Left lung (tissue), 10 donors: ENCODE data around the gene PNLIPRP3. TPM values are rescaled to one million over a fixed set of nuclear protein-coding genes. Genes with fewer than 3 reads are reported as not detected.

Source experiments
- ATAC-seq: fragments of 200-7000 bp; cut with Tn5 transposase; one replicate; pipeline ENCODE4 v1.9.1; 2020; ENCODE audit warnings: moderate library complexity
- DNase-seq, 4 donors: peaks; one replicate each; pipeline ENCODE4 v3.0.0-alpha.2; 2013 to 2020
- H3K27ac ChIP-seq, 2 donors: fragments of 200-600 bp; sonication (generic) in 1 of 2; one replicate each; pipeline versions ENCODE4 v1.5.0 to v1.8.0; 2020 to 2021
- H3K27me3 ChIP-seq, 2 donors: fragments of 200-600 bp; sonication (generic) in 1 of 2; one replicate each; pipeline versions ENCODE4 v1.5.0 to v1.8.0; 2020 to 2021
- H3K36me3 ChIP-seq, 2 donors: fragments of 200-600 bp; sonication (generic) in 1 of 2; one replicate each; pipeline versions ENCODE4 v1.5.0 to v1.8.0; 2020 to 2021
- H3K4me1 ChIP-seq, 2 donors: fragments of 200-600 bp; one replicate each; pipeline ENCODE4 v1.8.0; 2021
- H3K4me3 ChIP-seq, 2 donors: fragments of 200-600 bp; sonication (generic) in 1 of 2; one replicate each; pipeline versions ENCODE4 v1.5.0 to v1.8.0; 2020 to 2021; ENCODE audit warnings: mild to moderate bottlenecking in 1 of 2
- H3K9me3 ChIP-seq, 2 donors: fragments of 200-600 bp; sonication (generic) in 1 of 2; one replicate each; pipeline versions ENCODE4 v1.5.0 to v1.8.0; 2020 to 2021
- intact Hi-C, 2 donors: fragments of 100-400 bp; cut with DNase I; formaldehyde crosslinking; loops; one replicate each; pipeline versions ENCODE4 v1.11.2 to v1.14.2; 2022
- polyA plus RNA-seq, 6 donors: library from polyadenylated mRNA; unstranded; fragments of 120-200 nt; gene quantifications; one replicate each; pipeline ENCODE4 v1.2.1, GENCODE V29; 2013; ENCODE audit not compliant: insufficient read length in 6 of 6
- total RNA-seq, 2 donors: library from RNA; stranded (reverse); fragmentation: NEBNext Ultra II Directional; extraction: Animal tissue kit (Norgen Biotek cat#: 25700); gene quantifications; one replicate each; pipeline ENCODE4 v1.2.1, GENCODE V29; 2021
- TF ChIP-seq, protein P1 (sequence below), 2 donors: fragments of 200-600 bp; sonication (generic) in 1 of 2; IDR thresholded peaks; one replicate each; pipeline versions ENCODE4 v1.5.0 to v1.8.0; 2021; ENCODE audit warnings: antibody characterized with exemption in 2 of 2
- donor health status: DM: no; HTN: yes; CAD: no.
- donor health status: DM: no; HTN: no; CAD: no.

PNLIPRP3 gene
- total and polyA plus RNA-seq, 8 donors = 0.29 to 0.42 TPM; not detected in 6

DNA sequence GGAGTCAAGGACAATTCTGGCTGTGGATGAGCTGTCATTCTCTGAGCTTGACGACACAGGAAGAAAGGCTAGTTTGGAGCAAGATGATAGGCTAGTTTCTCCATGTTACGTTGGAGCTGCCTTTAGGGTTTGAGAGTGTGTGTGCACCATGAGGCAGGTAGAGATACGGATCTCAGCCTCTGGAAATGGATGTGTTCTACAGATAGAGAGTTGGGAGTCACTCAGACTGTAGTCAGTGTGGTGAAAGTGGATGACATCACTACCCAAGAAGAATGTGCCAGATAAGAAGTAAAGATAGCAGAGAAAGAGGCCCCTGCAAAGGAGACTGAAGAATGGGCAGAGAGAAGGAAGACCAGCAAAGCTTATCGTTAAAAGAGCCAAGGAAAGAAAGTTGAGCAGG, 42.4 kb downstream of the PNLIPRP3 start:
- Histone ChIP-seq H3K36me3 (no peaks in the 10 kb centered on the region), H3K9me3 (no peaks in the 10 kb centered on the region), H3K4me3 (no peak overlapping the region), H3K27ac (no peak overlapping the region), H3K27me3 (no peaks in the 10 kb centered on the region), H3K4me1 (no peaks in the 10 kb centered on the region)
- TF ChIP-seq, protein P1, sequence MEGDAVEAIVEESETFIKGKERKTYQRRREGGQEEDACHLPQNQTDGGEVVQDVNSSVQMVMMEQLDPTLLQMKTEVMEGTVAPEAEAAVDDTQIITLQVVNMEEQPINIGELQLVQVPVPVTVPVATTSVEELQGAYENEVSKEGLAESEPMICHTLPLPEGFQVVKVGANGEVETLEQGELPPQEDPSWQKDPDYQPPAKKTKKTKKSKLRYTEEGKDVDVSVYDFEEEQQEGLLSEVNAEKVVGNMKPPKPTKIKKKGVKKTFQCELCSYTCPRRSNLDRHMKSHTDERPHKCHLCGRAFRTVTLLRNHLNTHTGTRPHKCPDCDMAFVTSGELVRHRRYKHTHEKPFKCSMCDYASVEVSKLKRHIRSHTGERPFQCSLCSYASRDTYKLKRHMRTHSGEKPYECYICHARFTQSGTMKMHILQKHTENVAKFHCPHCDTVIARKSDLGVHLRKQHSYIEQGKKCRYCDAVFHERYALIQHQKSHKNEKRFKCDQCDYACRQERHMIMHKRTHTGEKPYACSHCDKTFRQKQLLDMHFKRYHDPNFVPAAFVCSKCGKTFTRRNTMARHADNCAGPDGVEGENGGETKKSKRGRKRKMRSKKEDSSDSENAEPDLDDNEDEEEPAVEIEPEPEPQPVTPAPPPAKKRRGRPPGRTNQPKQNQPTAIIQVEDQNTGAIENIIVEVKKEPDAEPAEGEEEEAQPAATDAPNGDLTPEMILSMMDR (IDR thresholded peaks at IDR 0.05) = no peak
- ATAC-seq (no peak), DNase-seq (no peak)
- intact Hi-C loops = no loop called here

DNA sequence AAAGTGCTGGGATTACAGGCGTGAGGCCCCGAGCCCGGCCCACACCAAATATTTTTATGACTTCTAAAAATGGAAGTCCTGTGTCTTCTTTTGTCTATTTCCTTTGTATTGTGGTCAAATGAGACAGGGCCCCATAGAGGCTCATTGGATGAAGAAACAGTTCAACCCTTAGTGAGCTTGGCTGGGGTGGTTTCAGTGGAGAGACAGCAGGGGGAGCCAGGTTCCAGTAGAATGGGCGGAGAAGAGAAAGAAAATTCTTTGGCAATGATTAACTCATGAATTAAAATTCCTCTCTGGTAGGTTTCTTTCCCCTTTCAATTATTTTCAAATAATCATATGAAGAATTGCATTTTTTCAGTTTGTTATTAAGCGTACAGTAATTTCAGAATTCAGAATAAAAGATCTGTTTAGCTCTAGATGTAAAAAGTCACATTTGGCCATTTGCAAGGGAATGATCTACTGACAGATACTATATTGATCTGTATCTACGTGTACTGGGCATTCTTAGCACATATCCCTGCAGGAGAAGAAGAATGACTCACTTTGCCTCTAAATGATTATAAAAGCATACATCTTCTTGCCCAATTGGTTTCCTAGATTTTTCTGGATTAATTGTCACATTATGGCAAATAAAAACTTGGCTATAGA, 43.2 kb downstream of the PNLIPRP3 start:
- no peak overlapping the region for H3K27ac ChIP-seq
- DNase-seq (no peak), ATAC-seq (no peak)
- H3K4me3 ChIP-seq = no peak overlapping the region
- no peaks in the 10 kb centered on the region for H3K27me3 ChIP-seq
- H3K4me1 ChIP-seq = no peaks in the 10 kb centered on the region
- H3K36me3 ChIP-seq = no peaks in the 10 kb centered on the region
- H3K9me3 ChIP-seq = no peaks in the 10 kb centered on the region
- TF ChIP-seq, protein P1 (IDR thresholded peaks at IDR 0.05) = no peak
- intact Hi-C loops = no loop called here

- Histone ChIP-seq H3K9me3 (no peaks in the 10 kb centered on the region), H3K36me3 (no peaks in the 10 kb centered on the region), H3K27me3 (no peaks in the 10 kb centered on the region), H3K27ac (no peak overlapping the region), H3K4me3 (no peak overlapping the region), H3K4me1 (no peaks in the 10 kb centered on the region)
- DNase-seq (no peak), ATAC-seq (no peak)
- intact Hi-C loops = no loop called here
- TF ChIP-seq, protein P1 (IDR thresholded peaks at IDR 0.05) = no peak
Measured at GRCh38 chr10:116472891-116473290, 45.2 kb downstream of the PNLIPRP3 start.

GRCh38 chr10:116475866-116476265, 48.2 kb downstream of the PNLIPRP3 start:
- Histone ChIP-seq H3K36me3 (no peaks in the 10 kb centered on the region), H3K27ac (no peak overlapping the region), H3K4me3 (no peak overlapping the region), H3K4me1 (no peaks in the 10 kb centered on the region), H3K9me3 (no peaks in the 10 kb centered on the region), H3K27me3 (no peaks in the 10 kb centered on the region)
- intact Hi-C loops = no loop called here
- no peak for ATAC-seq
- DNase-seq = no peak
- TF ChIP-seq, protein P1 (IDR thresholded peaks at IDR 0.05) = no peak

DNA sequence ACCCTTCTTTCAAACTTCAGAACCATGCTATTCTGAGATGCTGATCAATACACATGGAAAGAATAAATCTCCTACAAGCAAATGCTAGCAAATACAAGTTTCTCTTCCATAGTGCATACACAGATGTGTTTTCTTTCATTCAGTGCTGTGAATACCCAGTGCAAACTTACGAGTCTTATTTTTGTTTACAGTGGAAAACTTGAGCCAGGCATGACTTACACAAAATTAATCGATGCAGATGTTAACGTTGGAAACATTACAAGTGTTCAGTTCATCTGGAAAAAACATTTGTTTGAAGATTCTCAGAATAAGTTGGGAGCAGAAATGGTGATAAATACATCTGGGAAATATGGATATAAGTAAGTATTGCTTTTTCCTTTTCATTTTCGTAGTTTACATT, 48.8 kb downstream of the PNLIPRP3 start:
- peak in 1 of 4 donors; percentile 9 for DNase-seq
- no peaks in the 10 kb centered on the region for H3K36me3 ChIP-seq
- no peak for ATAC-seq
- H3K4me1 ChIP-seq = no peaks in the 10 kb centered on the region
- no peak overlapping the region for H3K27ac ChIP-seq
- intact Hi-C loops = no loop called here
- TF ChIP-seq, protein P1 (IDR thresholded peaks at IDR 0.05) = no peak
- H3K27me3 ChIP-seq = no peaks in the 10 kb centered on the region
- H3K9me3 ChIP-seq = no peaks in the 10 kb centered on the region
- no peak overlapping the region for H3K4me3 ChIP-seq
